Left kidney (tissue), 2 donors: ENCODE data around the gene CBLB. TPM values are rescaled to one million over a fixed set of nuclear protein-coding genes. Genes with fewer than 3 reads are reported as not detected.
"Not testable (repeated sequence)": the region's sequence is repeated elsewhere in the genome, so short reads cannot be mapped to it uniquely, and the experiment has no call there.

Source experiments
- DNase-seq: peaks from one replicate; pipeline ENCODE4 v3.0.0-alpha.2; 2013
- polyA plus RNA-seq: library from polyadenylated mRNA; unstranded; fragments of 120-200 nt; gene quantifications from one replicate; pipeline ENCODE4 v1.2.1, GENCODE V29; 2013; ENCODE audit not compliant: insufficient read length

The CBLB gene
- polyA plus RNA-seq, 1 donor, result 64.4 TPM

- DNase-seq, result no peak
Measured at GRCh38 chr3:105822171-105823123, 46.4 kb downstream of the CBLB start.

GRCh38 chr3:105821433-105821832 lies 47.4 kb downstream of the CBLB start:
- no peak for DNase-seq

- DNase-seq, result no peak
Measured at GRCh38 chr3:105816833-105817232, 52.0 kb downstream of the CBLB start.

- DNase-seq, result not testable (repeated sequence)
Measured at GRCh38 chr3:105815331-105815730, 53.5 kb downstream of the CBLB start.

- DNase-seq, result no peak
Measured at GRCh38 chr3:105813710-105814109, 55.1 kb downstream of the CBLB start.

GRCh38 chr3:105812194-105812586 lies 56.6 kb downstream of the CBLB start:
- no peak for DNase-seq

- no peak for DNase-seq
Measured at GRCh38 chr3:105811518-105812193, 57.2 kb downstream of the CBLB start.

- DNase-seq, result no peak
Measured at GRCh38 chr3:105809208-105809888, 59.5 kb downstream of the CBLB start.

GRCh38 chr3:105807701-105808100 lies 61.1 kb downstream of the CBLB start:
- no peak for DNase-seq

GRCh38 chr3:105807146-105807545 lies 61.7 kb downstream of the CBLB start:
- DNase-seq, result no peak

- DNase-seq, result no peak
Measured at GRCh38 chr3:105806359-105806758, 62.5 kb downstream of the CBLB start.

GRCh38 chr3:105805404-105805803 lies 63.4 kb downstream of the CBLB start:
- no peak for DNase-seq

GRCh38 chr3:105802118-105802706 lies 66.6 kb downstream of the CBLB start:
- DNase-seq, result no peak

GRCh38 chr3:105801397-105801796 lies 67.4 kb downstream of the CBLB start:
- no peak for DNase-seq

GRCh38 chr3:105800320-105800719 lies 68.5 kb downstream of the CBLB start:
- DNase-seq, result no peak

- no peak for DNase-seq
Measured at GRCh38 chr3:105799286-105799685, 69.5 kb downstream of the CBLB start.

GRCh38 chr3:105798381-105798934 lies 70.4 kb downstream of the CBLB start:
- no peak for DNase-seq

- no peak for DNase-seq
Measured at GRCh38 chr3:105793040-105793439, 75.8 kb downstream of the CBLB start.

GRCh38 chr3:105791919-105792786 lies 76.7 kb downstream of the CBLB start:
- DNase-seq, result no peak

- no peak for DNase-seq
Measured at GRCh38 chr3:105791131-105791530, 77.7 kb downstream of the CBLB start.

- no peak for DNase-seq
Measured at GRCh38 chr3:105790534-105790933, 78.3 kb downstream of the CBLB start.
